ENCODE measurements around the gene EXOC4.

Gene EXOC4

DNA sequence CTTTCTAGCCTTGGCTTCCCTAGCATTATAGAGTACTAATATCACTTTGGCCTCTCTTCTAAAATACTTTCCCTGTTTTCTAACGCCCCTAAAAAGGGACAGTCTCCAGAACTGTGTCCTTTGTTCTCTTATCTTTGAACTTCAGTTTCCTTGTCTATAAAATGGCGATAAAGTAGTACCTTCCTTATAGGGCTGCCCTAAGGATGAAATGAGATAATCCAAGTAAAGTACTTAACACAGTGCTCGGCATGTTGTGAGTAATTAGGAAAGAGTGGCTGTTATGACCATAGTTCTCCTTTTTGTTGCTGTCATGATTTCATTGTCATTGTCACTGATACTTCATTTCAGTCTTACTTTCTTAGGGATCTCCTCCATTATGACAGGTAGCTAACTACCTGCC is 114.7 kb downstream of the EXOC4 start:
- no peaks in the 10 kb centered on the region for H3K79me2 ChIP-seq (ENCODE audit: control insufficient read depth, low read length)
- no peak for TF ChIP-seq EZH2phosphoT487 (IDR thresholded peaks at IDR 0.05; ENCODE audit: borderline replicate concordance, low read length)
- TF ChIP-seq, protein P1, sequence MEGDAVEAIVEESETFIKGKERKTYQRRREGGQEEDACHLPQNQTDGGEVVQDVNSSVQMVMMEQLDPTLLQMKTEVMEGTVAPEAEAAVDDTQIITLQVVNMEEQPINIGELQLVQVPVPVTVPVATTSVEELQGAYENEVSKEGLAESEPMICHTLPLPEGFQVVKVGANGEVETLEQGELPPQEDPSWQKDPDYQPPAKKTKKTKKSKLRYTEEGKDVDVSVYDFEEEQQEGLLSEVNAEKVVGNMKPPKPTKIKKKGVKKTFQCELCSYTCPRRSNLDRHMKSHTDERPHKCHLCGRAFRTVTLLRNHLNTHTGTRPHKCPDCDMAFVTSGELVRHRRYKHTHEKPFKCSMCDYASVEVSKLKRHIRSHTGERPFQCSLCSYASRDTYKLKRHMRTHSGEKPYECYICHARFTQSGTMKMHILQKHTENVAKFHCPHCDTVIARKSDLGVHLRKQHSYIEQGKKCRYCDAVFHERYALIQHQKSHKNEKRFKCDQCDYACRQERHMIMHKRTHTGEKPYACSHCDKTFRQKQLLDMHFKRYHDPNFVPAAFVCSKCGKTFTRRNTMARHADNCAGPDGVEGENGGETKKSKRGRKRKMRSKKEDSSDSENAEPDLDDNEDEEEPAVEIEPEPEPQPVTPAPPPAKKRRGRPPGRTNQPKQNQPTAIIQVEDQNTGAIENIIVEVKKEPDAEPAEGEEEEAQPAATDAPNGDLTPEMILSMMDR (IDR thresholded peaks at IDR 0.05; ENCODE audit: low read depth, low read length, poor library complexity, severe bottlenecking), result no peak

DNA sequence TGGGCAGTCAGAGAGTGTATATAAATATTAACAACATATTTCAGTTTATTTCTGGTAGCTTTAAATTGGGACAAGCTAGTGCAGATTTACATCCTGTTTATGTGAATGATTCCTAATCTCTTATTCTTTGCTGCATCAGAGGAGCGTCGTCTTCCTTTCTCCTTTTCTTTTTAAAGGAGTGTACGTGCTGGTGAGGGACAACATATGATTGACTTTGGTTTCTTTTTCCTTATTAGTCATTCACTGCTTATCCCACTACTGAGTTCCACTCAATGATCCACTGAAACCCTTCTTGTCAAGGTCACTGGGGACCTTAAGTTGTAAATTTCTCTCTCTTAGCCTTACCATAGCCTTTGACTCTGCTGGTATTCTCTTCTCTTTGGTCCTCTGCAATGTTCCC is 116.3 kb downstream of the EXOC4 start:
- H3K4me3 ChIP-seq (ENCODE audit: low read length), result no peak overlapping the region
- no peaks in the 10 kb centered on the region for H3K36me3 ChIP-seq (ENCODE audit: control insufficient read depth, low read length)
- H3K4me1 ChIP-seq (ENCODE audit: control insufficient read depth, low read length), result no peaks in the 10 kb centered on the region
- H3K27ac ChIP-seq (ENCODE audit: low read depth, low read length), result no peak overlapping the region
- no peaks in the 10 kb centered on the region for H4K20me1 ChIP-seq (ENCODE audit: control insufficient read depth, insufficient read depth, low read depth, low read length)
- H3K9me3 ChIP-seq (ENCODE audit: control insufficient read depth, insufficient read depth, low read length), result no peaks in the 10 kb centered on the region
- no peak for TF ChIP-seq EZH2phosphoT487 (IDR thresholded peaks at IDR 0.05; ENCODE audit: borderline replicate concordance, low read length)
- TF ChIP-seq, protein P1 (IDR thresholded peaks at IDR 0.05; ENCODE audit: low read depth, low read length, poor library complexity, severe bottlenecking), result no peak
- H3K9me2 ChIP-seq (replicated peaks; ENCODE audit: control insufficient read depth, low read length), result no peaks in the 10 kb centered on the region
- H3F3A ChIP-seq (ENCODE audit: control insufficient read depth, insufficient read depth), result no peaks in the 10 kb centered on the region
- no peaks in the 10 kb centered on the region for H3K27me3 ChIP-seq (ENCODE audit: control insufficient read depth, low read length)
- no peak overlapping the region for H3K4me2 ChIP-seq (ENCODE audit: low read length)
- H3K79me2 ChIP-seq (ENCODE audit: control insufficient read depth, low read length), result no peaks in the 10 kb centered on the region

More for the DNA sequence above, 114.7 kb downstream of the EXOC4 start:
- Histone ChIP-seq H3K4me1 (ENCODE audit: control insufficient read depth, low read length) (no peaks in the 10 kb centered on the region), H3K27me3 (ENCODE audit: control insufficient read depth, low read length) (no peaks in the 10 kb centered on the region), H3K4me3 (ENCODE audit: low read length) (no peak overlapping the region), H3K27ac (ENCODE audit: low read depth, low read length) (no peak overlapping the region), H3K9me3 (ENCODE audit: control insufficient read depth, insufficient read depth, low read length) (no peaks in the 10 kb centered on the region), H4K20me1 (ENCODE audit: control insufficient read depth, insufficient read depth, low read depth, low read length) (no peaks in the 10 kb centered on the region), H3F3A (ENCODE audit: control insufficient read depth, insufficient read depth) (no peaks in the 10 kb centered on the region), H3K4me2 (ENCODE audit: low read length) (no peak overlapping the region), H3K36me3 (ENCODE audit: control insufficient read depth, low read length) (no peaks in the 10 kb centered on the region), H3K9me2 (replicated peaks; ENCODE audit: control insufficient read depth, low read length) (no peaks in the 10 kb centered on the region)

DNA sequence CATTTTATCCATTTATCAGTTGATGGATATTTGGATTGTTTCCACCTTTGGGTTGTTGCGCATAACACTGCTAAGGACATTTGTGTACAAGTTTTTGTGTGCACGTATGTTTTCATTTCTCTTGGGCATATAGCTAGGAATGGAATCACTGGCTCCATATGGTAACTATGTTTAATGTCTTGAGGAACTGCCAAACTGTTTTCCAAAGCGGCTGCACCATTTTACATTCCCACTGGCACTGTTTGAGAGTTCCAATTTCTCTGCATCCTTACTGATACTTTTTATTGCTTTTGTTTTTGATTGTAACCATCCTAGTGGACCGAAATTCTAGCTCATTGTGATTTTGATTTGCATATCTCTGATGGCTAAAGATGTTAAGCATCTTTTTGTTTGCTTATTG is 118.7 kb downstream of the EXOC4 start:
- Histone ChIP-seq H3K36me3 (ENCODE audit: control insufficient read depth, low read length) (peaks cover 9% of the 10 kb centered on the region; the same call in 1 of the 2 replicates), H3K4me1 (ENCODE audit: control insufficient read depth, low read length) (no peaks in the 10 kb centered on the region), H3K4me2 (ENCODE audit: low read length) (no peak overlapping the region), H3K9me3 (ENCODE audit: control insufficient read depth, insufficient read depth, low read length) (no peaks in the 10 kb centered on the region), H3K9me2 (replicated peaks; ENCODE audit: control insufficient read depth, low read length) (no peaks in the 10 kb centered on the region; the same call in 1 of the 2 replicates), H3F3A (ENCODE audit: control insufficient read depth, insufficient read depth) (no peaks in the 10 kb centered on the region), H3K79me2 (ENCODE audit: control insufficient read depth, low read length) (no peaks in the 10 kb centered on the region), H3K4me3 (ENCODE audit: low read length) (no peak overlapping the region), H3K27me3 (ENCODE audit: control insufficient read depth, low read length) (no peaks in the 10 kb centered on the region), H3K27ac (ENCODE audit: low read depth, low read length) (no peak overlapping the region), H4K20me1 (ENCODE audit: control insufficient read depth, insufficient read depth, low read depth, low read length) (no peaks in the 10 kb centered on the region)
- TF ChIP-seq, protein P1 (IDR thresholded peaks at IDR 0.05; ENCODE audit: low read depth, low read length, poor library complexity, severe bottlenecking), result no peak
- TF ChIP-seq EZH2phosphoT487 (IDR thresholded peaks at IDR 0.05; ENCODE audit: borderline replicate concordance, low read length), result no peak

Data from DOHH2 (cell line).